Activated CD4-positive, alpha-beta T cell treated with anti-CD3 and anti-CD28 coated beads for 36 hours (primary cell): Measurements from ENCODE around the gene PITPNC1. TPM values are rescaled to one million over a fixed set of nuclear protein-coding genes. Genes with fewer than 3 reads are reported as not detected.
A peak's percentile ranks its signal among the peaks of the same experiment; 100 is the strongest.
"Not testable (repeated sequence)": the region's sequence is repeated elsewhere in the genome, so short reads cannot be mapped to it uniquely, and the experiment has no call there.

Experiments
- ATAC-seq: fragments of 200-7000 bp; cut with Tn5 transposase; one replicate; pipeline ENCODE4 v1.10.0; 2021; ENCODE audit warnings: mild to moderate bottlenecking, moderate library complexity
- CTCF ChIA-PET: fragments of 350-600 bp; sonication (Branson Sonifier 250); formaldehyde crosslinking; loops from one replicate; lab custom pipeline; 2021; ENCODE audit warnings: antibody characterized with exemption; lab: Charles Lee
- POLR2A ChIA-PET: fragments of 350-600 bp; sonication (Branson Sonifier 250); formaldehyde crosslinking; loops from one replicate; lab custom pipeline; 2021; ENCODE audit warnings: antibody characterized with exemption, inconsistent platforms; lab: Charles Lee
- DNase-seq: peaks from one replicate; pipeline ENCODE4 v3.0.0-alpha.2; 2020
- H3K27ac Mint-ChIP-seq: one replicate; pipeline ENCODE4 v1.8.0; 2021; ENCODE audit warnings: mixed read lengths
- H3K27me3 Mint-ChIP-seq: one replicate; pipeline ENCODE4 v1.8.0; 2021; ENCODE audit warnings: mixed read lengths
- H3K36me3 Mint-ChIP-seq: one replicate; pipeline ENCODE4 v1.8.0; 2021; ENCODE audit warnings: low read depth, mixed read lengths
- H3K4me1 Mint-ChIP-seq: one replicate; pipeline ENCODE4 v1.8.0; 2021; ENCODE audit warnings: mixed read lengths
- H3K4me3 Mint-ChIP-seq: one replicate; pipeline ENCODE4 v1.8.0; 2021; ENCODE audit warnings: mild to moderate bottlenecking, moderate library complexity, mixed read lengths
- H3K9me3 Mint-ChIP-seq: one replicate; pipeline ENCODE4 v1.8.0; 2021; ENCODE audit warnings: low read depth, mixed read lengths
- intact Hi-C, 2 experiments: fragments of 100-400 bp; cut with DNase I in 1 of 2; cut with micrococcal nuclease in 1 of 2; formaldehyde crosslinking; loops; one replicate each; pipeline versions ENCODE4 v1.14.2 to v1.15.1; 2022 to 2024; cut with DNase I, micrococcal nuclease
- total RNA-seq, 2 experiments: library from RNA; stranded (reverse); gene quantifications; one replicate each; pipeline ENCODE4 v1.2.3, GENCODE V29; 2021

The PITPNC1 gene
- total RNA-seq, 2 experiments from 2014 or later: 41.6 to 56.3 TPM

DNA sequence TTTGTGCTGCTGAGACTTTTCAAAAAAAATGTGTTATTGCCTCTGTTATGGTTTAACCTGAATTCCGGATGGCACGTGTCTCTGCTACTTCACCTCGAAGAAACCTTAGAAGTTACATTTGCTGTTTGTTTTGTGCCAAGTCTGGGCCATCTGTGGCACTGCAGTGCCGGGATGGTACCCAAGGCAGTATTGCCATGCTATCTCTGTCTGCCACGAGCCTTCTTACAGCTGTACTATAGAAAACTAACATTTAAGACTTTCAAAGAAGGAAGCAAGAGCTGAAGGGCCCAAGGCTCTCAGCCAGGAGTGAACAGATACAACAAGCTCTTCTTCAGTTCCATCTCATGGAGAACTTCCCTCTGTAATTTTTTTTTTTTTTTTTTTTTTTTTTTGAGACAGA lies 267.0 kb downstream of the PITPNC1 start:
- H3K27me3 Mint-ChIP-seq: no peaks in the 10 kb centered on the region
- H3K36me3 Mint-ChIP-seq: no peaks in the 10 kb centered on the region
- intact Hi-C loops: no loop called here
- no peaks in the 10 kb centered on the region for H3K9me3 Mint-ChIP-seq
- no peaks in the 10 kb centered on the region for H3K4me1 Mint-ChIP-seq
- CTCF ChIA-PET: interaction anchor here (0.6 kb wide), 1 partner anchor 625 kb away, joined by 3 read pairs; no protein-coding TSS in a partner anchor
- H3K27ac Mint-ChIP-seq: no peak overlapping the region
- ATAC-seq (no peak), DNase-seq (no peak)
- no peak overlapping the region for H3K4me3 Mint-ChIP-seq
- POLR2A ChIA-PET: no interaction called here

DNA sequence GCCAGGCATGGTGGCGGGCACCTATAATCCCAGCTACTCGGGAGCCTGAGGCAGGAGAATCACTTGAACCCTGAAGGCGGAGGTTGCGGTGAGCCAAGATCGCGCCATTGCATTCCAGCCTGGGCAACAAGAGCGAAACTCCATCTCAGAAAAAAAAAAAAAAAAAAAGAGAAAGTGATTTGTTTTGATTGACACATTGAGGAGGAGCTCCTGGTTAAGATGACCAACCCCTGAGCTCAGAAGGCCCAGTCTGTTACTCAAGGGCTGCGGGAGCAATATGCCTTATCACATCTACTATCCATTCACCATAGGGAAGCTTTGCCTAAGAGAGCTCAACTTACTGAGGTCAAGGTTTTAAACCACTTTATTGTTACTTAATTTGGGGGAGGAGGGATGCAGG lies 268.1 kb downstream of the PITPNC1 start:
- DNase-seq, H3K9me3 Mint-ChIP-seq, H3K36me3 Mint-ChIP-seq, H3K27me3 Mint-ChIP-seq, H3K4me1 Mint-ChIP-seq, ATAC-seq, H3K27ac Mint-ChIP-seq, intact Hi-C loops, H3K4me3 Mint-ChIP-seq, POLR2A ChIA-PET: not testable (repeated sequence)
- CTCF ChIA-PET: interaction anchor here (1.8 kb wide), 1 partner anchor 17 kb away, joined by 4 read pairs; no protein-coding TSS in a partner anchor

DNA sequence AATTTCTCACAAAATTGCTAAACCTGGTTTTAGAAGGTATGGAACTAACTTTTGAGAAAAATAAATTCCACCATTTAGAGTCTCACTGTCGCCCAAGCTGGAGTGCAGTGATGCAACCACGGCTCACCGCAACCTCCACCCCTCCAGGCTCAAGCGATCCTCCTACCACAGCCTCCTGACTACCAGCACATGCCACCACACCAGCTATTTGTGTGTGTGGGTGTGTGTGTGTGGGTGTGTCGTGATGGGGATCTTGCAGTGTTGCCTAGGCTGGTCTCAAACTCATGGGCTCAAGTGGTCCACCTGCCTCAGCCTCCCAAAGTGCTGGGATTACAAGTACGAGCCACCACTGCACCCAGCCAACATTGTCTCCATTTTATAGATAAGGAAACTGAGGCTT lies 269.4 kb downstream of the PITPNC1 start:
- Mint-ChIP-seq H3K27ac (no peak overlapping the region), H3K36me3 (no peaks in the 10 kb centered on the region), H3K4me3 (no peak overlapping the region), H3K9me3 (no peaks in the 10 kb centered on the region), H3K27me3 (no peaks in the 10 kb centered on the region), H3K4me1 (peaks cover 2% of the 10 kb centered on the region)
- no peak for DNase-seq
- intact Hi-C loops: no loop called here
- CTCF ChIA-PET: interaction anchor here (0.6 to 1.8 kb wide), 2 partner anchors 16 to 180 kb away, joined by 3 to 4 read pairs; no protein-coding TSS in a partner anchor
- POLR2A ChIA-PET: no interaction called here
- ATAC-seq: no peak

DNA sequence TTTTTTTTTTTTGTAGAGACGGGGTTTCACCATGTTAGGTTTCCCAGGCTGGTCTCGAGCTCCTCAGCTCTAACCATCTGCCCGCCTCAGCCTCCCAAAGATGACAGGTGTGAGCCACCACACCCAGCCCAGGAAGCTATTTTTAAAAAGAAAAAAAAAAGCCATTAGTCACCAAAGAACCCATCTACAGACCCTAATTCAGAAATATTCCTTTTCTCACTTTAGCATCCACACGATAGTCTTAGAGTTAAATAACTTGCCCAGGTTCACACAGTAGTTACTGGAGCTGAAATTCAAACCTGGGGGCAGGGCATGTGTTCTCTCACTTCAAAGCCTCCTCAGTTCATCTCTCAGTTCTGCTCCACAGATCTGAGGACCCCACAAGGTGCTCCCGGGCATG lies 270.4 kb downstream of the PITPNC1 start:
- no peak for DNase-seq
- H3K27ac Mint-ChIP-seq: no peak overlapping the region

DNA sequence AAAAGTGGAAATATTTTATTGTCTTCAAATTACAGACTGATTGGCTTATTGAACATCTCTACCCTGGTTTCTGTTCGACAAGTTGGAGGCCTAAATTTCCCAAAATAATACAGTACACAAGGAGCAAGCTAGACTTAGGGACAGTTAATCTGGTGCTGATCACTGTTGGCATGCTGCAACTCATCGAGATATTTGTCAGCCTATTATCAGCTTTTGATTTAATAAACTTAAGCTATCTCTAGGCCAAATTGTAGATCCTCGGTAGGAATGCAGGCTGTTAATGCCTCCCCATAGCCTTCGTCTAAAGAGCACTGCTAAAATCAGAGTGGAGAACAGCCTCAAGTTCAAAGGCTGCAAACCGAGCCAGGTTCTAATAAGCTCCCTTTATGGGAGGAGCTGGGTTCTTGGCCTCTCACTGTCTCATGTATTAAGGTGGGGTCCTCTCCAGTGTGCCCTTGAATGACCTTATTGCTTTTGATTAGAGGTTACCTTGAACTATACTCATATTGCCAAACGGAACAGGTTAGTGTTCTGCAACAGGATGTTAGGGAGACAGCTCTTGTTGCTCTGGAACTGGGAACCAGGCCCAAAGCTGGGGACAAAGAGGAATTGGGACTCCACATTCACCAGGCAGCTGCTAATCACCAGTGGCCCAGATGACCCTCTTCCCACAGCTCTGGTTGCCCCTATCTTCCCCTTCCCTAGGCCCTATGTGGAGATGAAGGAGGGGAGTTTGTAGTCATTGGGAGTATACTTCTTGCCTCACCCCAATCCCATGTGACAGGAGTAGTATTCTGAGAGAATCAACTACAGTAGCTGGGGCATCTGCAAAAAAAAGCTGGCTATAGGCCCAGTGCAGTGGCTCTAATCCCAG lies 271.2 kb downstream of the PITPNC1 start:
- intact Hi-C loops: no loop called here
- H3K4me3 Mint-ChIP-seq: no peak overlapping the region
- peaks cover 1% of the 10 kb centered on the region for H3K36me3 Mint-ChIP-seq
- DNase-seq: no peak
- H3K4me1 Mint-ChIP-seq: peaks cover 2% of the 10 kb centered on the region
- CTCF ChIA-PET: interaction anchor here (0.6 to 0.9 kb wide), 3 partner anchors 10 to 453 kb away, joined by 3 read pairs; no protein-coding TSS in a partner anchor
- H3K27ac Mint-ChIP-seq: no peak overlapping the region
- no peaks in the 10 kb centered on the region for H3K9me3 Mint-ChIP-seq
- no peak for ATAC-seq
- no peaks in the 10 kb centered on the region for H3K27me3 Mint-ChIP-seq
- POLR2A ChIA-PET: no interaction called here

More for the DNA sequence above, 270.4 kb downstream of the PITPNC1 start:
- ChIA-PET POLR2A (interaction anchor here (0.6 kb wide), 1 partner anchor 257 kb away, joined by 6 read pairs; no protein-coding TSS in a partner anchor), CTCF (interaction anchor here (0.6 to 0.9 kb wide), 3 partner anchors 9 to 452 kb away, joined by 3 read pairs; no protein-coding TSS in a partner anchor)
- Mint-ChIP-seq H3K27me3 (no peaks in the 10 kb centered on the region), H3K4me3 (no peak overlapping the region), H3K36me3 (peaks cover 1% of the 10 kb centered on the region), H3K4me1 (peaks cover 2% of the 10 kb centered on the region), H3K9me3 (no peaks in the 10 kb centered on the region)
- no peak for ATAC-seq
- intact Hi-C loops: no loop called here

DNA sequence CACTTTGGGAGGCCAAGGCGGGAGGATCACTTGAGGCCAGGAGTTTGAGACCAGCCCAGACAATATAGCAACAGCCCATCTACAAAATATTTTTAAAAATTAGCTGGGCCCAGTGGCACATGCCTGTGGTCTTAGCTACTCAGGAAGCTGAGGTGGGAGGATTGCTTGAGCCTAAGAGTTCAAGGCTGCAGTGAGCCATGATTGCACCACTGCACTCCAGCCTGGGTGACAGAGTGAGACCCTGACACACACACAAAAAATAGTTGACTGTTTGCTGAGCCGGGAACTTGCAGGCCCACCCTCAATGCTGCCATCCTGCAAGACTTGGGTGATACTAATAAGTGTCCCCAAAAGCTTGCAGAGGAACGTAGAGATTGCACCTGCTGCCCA lies 271.8 kb downstream of the PITPNC1 start:
- H3K27ac Mint-ChIP-seq, H3K4me3 Mint-ChIP-seq, H3K27me3 Mint-ChIP-seq, H3K4me1 Mint-ChIP-seq, H3K9me3 Mint-ChIP-seq, CTCF ChIA-PET, H3K36me3 Mint-ChIP-seq, POLR2A ChIA-PET, intact Hi-C loops, DNase-seq, ATAC-seq: not testable (repeated sequence)

DNA sequence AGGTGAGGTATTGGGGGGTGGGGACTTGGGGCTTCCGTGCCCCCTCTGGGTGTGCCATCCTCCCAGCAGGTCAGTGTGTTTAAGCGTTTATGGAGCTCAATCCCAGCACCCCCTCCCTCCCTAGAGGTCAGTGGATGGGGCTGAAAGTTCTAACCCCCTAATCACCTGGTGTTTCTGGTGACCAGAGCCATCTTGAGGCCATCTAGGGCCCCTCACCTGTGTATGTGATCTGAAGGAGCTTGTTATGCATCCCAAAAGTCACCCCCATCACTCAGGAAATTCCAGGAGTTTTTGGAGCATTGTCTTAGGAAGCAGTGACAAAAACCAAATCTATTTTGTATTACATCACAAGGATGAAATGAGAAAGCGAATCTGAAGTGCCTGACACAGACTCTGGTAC lies 272.8 kb downstream of the PITPNC1 start:
- POLR2A ChIA-PET: no interaction called here
- intact Hi-C loops: no loop called here
- Mint-ChIP-seq H3K36me3 (peaks cover 1% of the 10 kb centered on the region), H3K4me1 (peaks cover 2% of the 10 kb centered on the region), H3K27me3 (no peaks in the 10 kb centered on the region), H3K27ac (no peak overlapping the region), H3K9me3 (no peaks in the 10 kb centered on the region), H3K4me3 (no peak overlapping the region)
- ATAC-seq (no peak), DNase-seq (no peak)
- CTCF ChIA-PET: interaction anchor here (0.8 to 1.6 kb wide), 3 partner anchors 89 to 277 kb away, joined by 3 read pairs; no protein-coding TSS in a partner anchor

DNA sequence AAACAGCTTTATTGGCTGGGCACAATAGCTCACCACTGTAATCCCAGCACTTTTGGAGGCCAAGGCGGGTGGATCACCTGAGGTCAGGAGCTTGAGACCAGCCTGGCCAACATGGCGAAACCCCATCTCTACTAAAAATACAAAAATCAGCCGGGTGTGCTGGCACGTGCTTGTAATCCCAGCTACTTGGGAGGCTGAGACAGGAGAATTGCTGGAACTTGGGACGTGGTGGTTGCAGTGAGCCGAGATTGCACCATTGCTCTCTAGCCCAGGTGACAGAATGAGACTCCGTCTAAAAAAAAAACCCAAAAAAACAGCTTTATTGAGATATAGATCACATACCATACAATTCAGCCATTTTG lies 274.1 kb downstream of the PITPNC1 start:
- H3K9me3 Mint-ChIP-seq, intact Hi-C loops, H3K27me3 Mint-ChIP-seq, H3K36me3 Mint-ChIP-seq, DNase-seq, ATAC-seq, H3K4me3 Mint-ChIP-seq, H3K4me1 Mint-ChIP-seq: not testable (repeated sequence)
- ChIA-PET POLR2A (interaction anchor here (0.7 kb wide), 1 partner anchor 260 kb away, joined by 4 read pairs; no protein-coding TSS in a partner anchor), CTCF (interaction anchor here (0.6 to 1.6 kb wide), 4 partner anchors 14 to 278 kb away, joined by 3 read pairs; no protein-coding TSS in a partner anchor)
- H3K27ac Mint-ChIP-seq: peak overlapping the region; percentile 19

DNA sequence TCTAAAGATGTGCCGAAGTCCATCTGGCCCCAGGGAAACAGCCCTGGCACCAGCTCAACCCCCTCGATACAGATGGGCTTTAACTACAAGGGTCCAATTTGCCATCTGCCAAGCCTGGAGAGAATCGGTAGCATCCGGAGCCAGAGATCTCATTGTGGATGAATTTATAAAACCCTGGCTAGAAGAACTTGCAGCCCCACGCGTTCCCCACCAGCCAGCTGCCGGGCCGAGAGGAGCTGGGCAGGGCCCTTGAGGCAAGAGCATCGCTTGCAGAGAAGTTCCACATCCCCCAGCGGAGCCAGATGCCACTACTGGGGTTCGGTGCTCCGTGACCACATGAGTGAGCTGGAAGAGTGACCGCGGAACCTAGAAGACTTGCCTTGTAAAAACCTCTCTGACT lies 275.4 kb downstream of the PITPNC1 start:
- Mint-ChIP-seq H3K27me3 (no peaks in the 10 kb centered on the region), H3K4me3 (no peak overlapping the region), H3K9me3 (no peaks in the 10 kb centered on the region), H3K4me1 (peaks cover 2% of the 10 kb centered on the region), H3K27ac (no peak overlapping the region), H3K36me3 (peaks cover 5% of the 10 kb centered on the region)
- intact Hi-C loops: no loop called here
- POLR2A ChIA-PET: no interaction called here
- CTCF ChIA-PET: no interaction called here
- ATAC-seq (no peak), DNase-seq (no peak)

DNA sequence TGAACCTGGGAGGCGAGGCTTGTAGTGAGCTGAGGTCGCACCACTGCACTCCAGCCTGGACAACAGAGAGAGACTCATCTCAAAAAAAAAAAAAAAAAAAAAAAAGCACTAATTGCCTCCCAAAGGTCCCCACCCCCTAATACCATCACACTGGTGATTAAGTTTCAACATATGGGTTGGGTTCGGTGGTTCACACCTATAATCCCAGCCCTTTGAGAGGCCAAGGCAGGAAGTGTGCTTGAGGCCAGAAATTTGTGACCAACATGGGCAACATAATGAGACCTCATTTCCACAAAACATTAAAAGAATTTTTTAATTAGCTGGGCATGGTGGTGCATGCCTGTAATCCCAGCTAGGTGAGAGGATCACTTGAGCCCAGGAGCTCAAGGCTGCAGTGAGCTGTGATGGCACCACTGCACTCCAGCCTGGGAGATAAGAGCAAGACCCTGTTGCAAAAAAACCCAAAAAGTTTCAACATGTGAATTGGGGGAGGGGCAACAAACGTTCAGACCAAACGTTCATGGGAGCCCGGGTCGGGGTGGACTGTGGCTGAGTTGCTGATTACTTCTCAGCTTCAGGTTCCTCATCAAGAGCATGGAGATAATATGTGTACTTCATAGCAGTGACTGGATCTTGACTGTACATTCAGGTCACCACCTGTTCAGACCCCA lies 278.5 kb downstream of the PITPNC1 start:
- ChIA-PET CTCF (no interaction called here), POLR2A (no interaction called here)
- intact Hi-C loops: no loop called here
- Mint-ChIP-seq H3K9me3 (peaks cover 7% of the 10 kb centered on the region), H3K36me3 (peaks cover 25% of the 10 kb centered on the region), H3K27me3 (no peaks in the 10 kb centered on the region), H3K4me3 (no peak overlapping the region), H3K27ac (no peak overlapping the region), H3K4me1 (peaks cover under 1% of the 10 kb centered on the region)
- DNase-seq (no peak), ATAC-seq (no peak)

DNA sequence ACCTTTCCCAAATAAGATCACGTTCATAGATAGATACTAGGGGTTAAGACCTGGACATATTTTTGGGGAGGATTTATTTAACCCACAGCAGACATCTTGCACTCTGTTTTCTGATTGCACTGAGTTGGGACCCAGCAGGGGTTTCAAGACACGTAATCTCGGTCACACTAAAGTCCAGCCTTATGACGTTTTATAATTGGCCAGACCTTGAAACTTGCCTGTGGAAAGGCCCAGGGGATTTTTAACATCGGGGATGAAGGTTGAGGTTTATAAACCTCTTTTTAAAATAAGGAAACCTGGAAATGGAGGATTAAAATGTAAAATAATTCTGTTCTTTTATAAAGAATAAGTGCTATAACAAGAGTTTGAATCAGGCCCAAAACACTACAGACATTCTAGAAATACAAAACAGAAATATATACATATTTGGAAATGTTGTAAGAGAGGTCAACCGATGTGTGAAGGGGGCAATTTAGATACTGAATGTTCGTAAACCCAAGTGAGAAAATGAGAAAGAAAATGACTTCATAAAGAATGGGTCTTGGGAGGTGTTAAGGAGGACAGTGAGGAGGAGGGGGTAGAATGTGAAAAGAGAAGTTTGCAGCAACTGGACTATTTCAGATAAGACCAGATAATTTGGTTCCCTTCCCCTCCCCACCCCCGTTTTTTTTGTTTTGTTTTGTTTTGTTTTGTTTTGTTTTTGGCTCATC lies 279.6 kb downstream of the PITPNC1 start:
- CTCF ChIA-PET: no interaction called here
- Mint-ChIP-seq H3K27ac (no peak overlapping the region), H3K4me1 (no peaks in the 10 kb centered on the region), H3K27me3 (no peaks in the 10 kb centered on the region), H3K36me3 (peaks cover 32% of the 10 kb centered on the region), H3K4me3 (no peak overlapping the region), H3K9me3 (peaks cover 7% of the 10 kb centered on the region)
- POLR2A ChIA-PET: no interaction called here
- intact Hi-C loops: no loop called here
- DNase-seq (no peak), ATAC-seq (no peak)
